HG03064 (cell line): Measurements from ENCODE around the gene THOC6.

Experiments
- ATAC-seq: cut with Tn5 transposase; IDR thresholded peaks from one replicate; pipeline ENCODE4 v1.9.1; 2021; ENCODE audit warnings: low read depth; ENCODE audit not compliant: unreplicated experiment

THOC6 gene

GRCh38 chr16:3027983-3028715 is 4.3 kb downstream of the THOC6 start:
- no peak for ATAC-seq

- ATAC-seq = no peak
Observed at GRCh38 chr16:3028716-3029319, 5.0 kb downstream of the THOC6 start.

- ATAC-seq = no peak
Observed at GRCh38 chr16:3029491-3030221, 5.8 kb downstream of the THOC6 start.

GRCh38 chr16:3030222-3031212 is 6.7 kb downstream of the THOC6 start:
- no peak for ATAC-seq

GRCh38 chr16:3032624-3033023 is 8.8 kb downstream of the THOC6 start:
- ATAC-seq = no peak

- no peak for ATAC-seq
Observed at GRCh38 chr16:3035289-3035971, 11.6 kb downstream of the THOC6 start.

- no peak for ATAC-seq
Observed at GRCh38 chr16:3035972-3036725, 12.3 kb downstream of the THOC6 start.

GRCh38 chr16:3036726-3037315 is 13.0 kb downstream of the THOC6 start, which contains the start of gene BICDL2:
Gene BICDL2 (minus strand): TSS chr16:3036944. CDS start chr16:3035496, 1,448 bp downstream.
- ATAC-seq = no peak

GRCh38 chr16:3038256-3038655 is 14.4 kb downstream of the THOC6 start:
- no peak for ATAC-seq

- no peak for ATAC-seq
Observed at GRCh38 chr16:3038896-3039295, 15.1 kb downstream of the THOC6 start.

GRCh38 chr16:3042376-3042775 is 18.5 kb downstream of the THOC6 start:
- no peak for ATAC-seq

- no peak for ATAC-seq
Observed at GRCh38 chr16:3044708-3045107, 20.9 kb downstream of the THOC6 start.

- no peak for ATAC-seq
Observed at GRCh38 chr16:3045758-3046640, 22.2 kb downstream of the THOC6 start, which contains the start of gene MMP25. Gene MMP25 (plus strand): TSS chr16:3046561. CDS start chr16:3046918, 357 bp downstream.

GRCh38 chr16:3046641-3047386 is 23.0 kb downstream of the THOC6 start:
- ATAC-seq = no peak

GRCh38 chr16:3047387-3047720 is 23.5 kb downstream of the THOC6 start:
- no peak for ATAC-seq

- ATAC-seq = no peak
Observed at GRCh38 chr16:3049921-3050481, 26.2 kb downstream of the THOC6 start.

- ATAC-seq = no peak
Observed at GRCh38 chr16:3050487-3050886, 26.7 kb downstream of the THOC6 start.
